Fibroblast of lung (primary cell): ENCODE measurements around the gene SEPTIN5. TPM values are rescaled to one million over a fixed set of nuclear protein-coding genes. Genes with fewer than 3 reads are reported as not detected.

Source experiments
- DNase-seq, 2 donors: peaks; one replicate each; pipeline versions ENCODE4 v3.0.0 to v3.0.0-alpha.2; 2010; ENCODE audit warnings: low read depth in 2 of 2
- H2AFZ ChIP-seq: 2 replicates; pipeline ENCODE4 v1.5.1; 2012; ENCODE audit warnings: low read length, control low read depth, inconsistent platforms
- H3K27ac ChIP-seq: 2 replicates; pipeline ENCODE4 v1.5.1; 2011; ENCODE audit warnings: low read length, control low read depth; ENCODE audit not compliant: insufficient read depth
- H3K27me3 ChIP-seq: 2 replicates; pipeline ENCODE4 v1.5.1; 2011; ENCODE audit warnings: mild to moderate bottlenecking, low read length; ENCODE audit not compliant: control insufficient read depth, insufficient read depth
- H3K36me3 ChIP-seq: 2 replicates; pipeline ENCODE4 v1.5.1; 2011; ENCODE audit warnings: low read length; ENCODE audit not compliant: control insufficient read depth, insufficient read depth
- H3K4me1 ChIP-seq: 2 replicates; pipeline ENCODE4 v1.5.1; 2011; ENCODE audit warnings: low read length; ENCODE audit not compliant: control insufficient read depth, insufficient read depth; ENCODE audit errors: extremely low read depth
- H3K4me2 ChIP-seq: 2 replicates; pipeline ENCODE4 v1.5.1; 2011; ENCODE audit warnings: low read length, control low read depth; ENCODE audit not compliant: insufficient read depth; ENCODE audit errors: extremely low read depth
- H3K4me3 ChIP-seq, 4 experiments: fragments of 200-600 bp in 1 of 4; sonication (generic) in 1 of 4; replicated peaks in 1 of 4; 2 replicates each; pipeline ENCODE4 v1.5.1; 2011 to 2016; ENCODE audit warnings: low read length in 4 of 4, low read depth in 3 of 4, mild to moderate bottlenecking in 3 of 4, control low read depth in 2 of 4, inconsistent platforms in 1 of 4, mixed read lengths in 1 of 4; ENCODE audit not compliant: insufficient read depth in 1 of 4; ENCODE audit errors: control extremely low read depth in 1 of 4
- H3K79me2 ChIP-seq: 2 replicates; pipeline ENCODE4 v1.5.1; 2012; ENCODE audit warnings: mild to moderate bottlenecking, low read length, inconsistent platforms; ENCODE audit not compliant: control insufficient read depth, insufficient read depth
- H3K9ac ChIP-seq: 2 replicates; pipeline ENCODE4 v1.5.1; 2011; ENCODE audit warnings: mild to moderate bottlenecking, low read length, control low read depth; ENCODE audit not compliant: insufficient read depth
- H3K9me3 ChIP-seq: 2 replicates; pipeline ENCODE4 v1.5.1; 2012; ENCODE audit warnings: low read depth, low read length; ENCODE audit not compliant: control insufficient read depth, insufficient read depth
- H4K20me1 ChIP-seq: 2 replicates; pipeline ENCODE4 v1.5.1; 2011; ENCODE audit warnings: low read length; ENCODE audit not compliant: control insufficient read depth, insufficient read depth; ENCODE audit errors: extremely low read depth
- CTCF ChIP-seq, 2 donors: IDR thresholded peaks in 1 of 2; conservative IDR thresholded peaks in 1 of 2; 1 replicate in 1 of 2; 2 replicates in 1 of 2; pipeline ENCODE4 v1.5.1; 2011 to 2012; ENCODE audit warnings: low read length in 2 of 2, control low read depth in 1 of 2, inconsistent platforms in 1 of 2, low read depth in 1 of 2, mild to moderate bottlenecking in 1 of 2
- EZH2 ChIP-seq: IDR thresholded peaks from 2 replicates; pipeline ENCODE4 v1.5.1; 2012; ENCODE audit warnings: low read length, control low read depth, mild to moderate bottlenecking; ENCODE audit errors: missing control alignments
- polyA plus RNA-seq, 2 donors: library from polyadenylated mRNA; depleted of rRNA in 1 of 2; stranded (reverse) in 1 of 2; unstranded in 1 of 2; fragments of >200 nt; gene quantifications; 2 replicates each; pipeline ENCODE4 v1.2.1, GENCODE V29; 2011 to 2012; ENCODE audit warnings: missing spikeins in 1 of 2
- total RNA-seq: library from RNA; depleted of rRNA; stranded (reverse); fragments of >200 nt; gene quantifications from 2 replicates; pipeline ENCODE4 v1.2.1, GENCODE V29; 2014

Gene SEPTIN5
- total and polyA plus RNA-seq, 2 donors (not counting 1 experiment from before 2014, with no cell fraction given) = 14.5 to 25.8 TPM

- peak overlapping the region in 3 of 4 experiments; percentile 35 to 65 (median 42) for H3K4me3 ChIP-seq
- H3K4me2 ChIP-seq = peak overlapping the region; percentile 82
- H2AFZ ChIP-seq = peak overlapping the region; percentile 38
- no peak overlapping the region for H3K27ac ChIP-seq
- H3K4me1 ChIP-seq = peaks cover 3% of the 10 kb centered on the region
- H3K27me3 ChIP-seq = peaks cover 3% of the 10 kb centered on the region
- TF ChIP-seq CTCF (conservative IDR thresholded peaks at IDR 0.05 in 1 of 2, IDR thresholded peaks at IDR 0.05 in 1 of 2; ENCODE audit: low read depth in 1 of 2, low read length in 2 of 2) = no peak
- TF ChIP-seq EZH2 = peak; percentile 31
- no peak for DNase-seq
- no peaks in the 10 kb centered on the region for H3K36me3 ChIP-seq
- H3K79me2 ChIP-seq = no peaks in the 10 kb centered on the region
- H3K9ac ChIP-seq = peak overlapping the region; percentile 40
- no peaks in the 10 kb centered on the region for H4K20me1 ChIP-seq
- H3K9me3 ChIP-seq = no peaks in the 10 kb centered on the region
These were observed 4.2 kb downstream of the SEPTIN5 start for GRCh38 chr22:19718456-19719049.

GRCh38 chr22:19719050-19719482 lies 4.8 kb downstream of the SEPTIN5 start:
- peak overlapping the region in 2 of 4 experiments; percentile 42 to 65 for H3K4me3 ChIP-seq
- no peak overlapping the region for H3K27ac ChIP-seq
- DNase-seq = no peak
- H3K4me2 ChIP-seq = no peak overlapping the region
- no peaks in the 10 kb centered on the region for H3K36me3 ChIP-seq
- H3K9ac ChIP-seq = no peak overlapping the region
- H2AFZ ChIP-seq = no peak overlapping the region
- H3K4me1 ChIP-seq = peaks cover 3% of the 10 kb centered on the region
- H3K9me3 ChIP-seq = no peaks in the 10 kb centered on the region
- no peaks in the 10 kb centered on the region for H3K27me3 ChIP-seq
- no peaks in the 10 kb centered on the region for H4K20me1 ChIP-seq
- no peak for TF ChIP-seq CTCF (conservative IDR thresholded peaks at IDR 0.05 in 1 of 2, IDR thresholded peaks at IDR 0.05 in 1 of 2; ENCODE audit: low read depth in 1 of 2, low read length in 2 of 2)
- no peak for TF ChIP-seq EZH2
- no peaks in the 10 kb centered on the region for H3K79me2 ChIP-seq

GRCh38 chr22:19719488-19720021 lies 5.3 kb downstream of the SEPTIN5 start:
- H3K9me3 ChIP-seq = no peaks in the 10 kb centered on the region
- H3K27me3 ChIP-seq = no peaks in the 10 kb centered on the region
- H3K4me2 ChIP-seq = no peak overlapping the region
- H3K4me3 ChIP-seq = peak overlapping the region in 1 of 4 experiments; percentile 65
- DNase-seq = no peak
- TF ChIP-seq CTCF (conservative IDR thresholded peaks at IDR 0.05 in 1 of 2, IDR thresholded peaks at IDR 0.05 in 1 of 2; ENCODE audit: low read depth in 1 of 2, low read length in 2 of 2) (no peak), EZH2 (no peak)
- no peaks in the 10 kb centered on the region for H3K79me2 ChIP-seq
- no peak overlapping the region for H3K27ac ChIP-seq
- H3K9ac ChIP-seq = no peak overlapping the region
- H3K4me1 ChIP-seq = peaks cover 3% of the 10 kb centered on the region
- no peaks in the 10 kb centered on the region for H4K20me1 ChIP-seq
- H3K36me3 ChIP-seq = no peaks in the 10 kb centered on the region
- H2AFZ ChIP-seq = no peak overlapping the region
